Activated CD4-positive, alpha-beta T cell treated with anti-CD3 and anti-CD28 coated beads, Interleukin-2, Interleukin-4, amounts not matched to agents 100 ng/mL and 50 ng/mL, durations not matched to agents 16 hours and 8 hours (primary cell): ENCODE measurements around the gene TBC1D1.

Experiments used
- DNase-seq: peaks from one replicate; pipeline ENCODE4 v3.0.0-alpha.2; 2020; ENCODE audit warnings: low spot score

Gene TBC1D1

DNA sequence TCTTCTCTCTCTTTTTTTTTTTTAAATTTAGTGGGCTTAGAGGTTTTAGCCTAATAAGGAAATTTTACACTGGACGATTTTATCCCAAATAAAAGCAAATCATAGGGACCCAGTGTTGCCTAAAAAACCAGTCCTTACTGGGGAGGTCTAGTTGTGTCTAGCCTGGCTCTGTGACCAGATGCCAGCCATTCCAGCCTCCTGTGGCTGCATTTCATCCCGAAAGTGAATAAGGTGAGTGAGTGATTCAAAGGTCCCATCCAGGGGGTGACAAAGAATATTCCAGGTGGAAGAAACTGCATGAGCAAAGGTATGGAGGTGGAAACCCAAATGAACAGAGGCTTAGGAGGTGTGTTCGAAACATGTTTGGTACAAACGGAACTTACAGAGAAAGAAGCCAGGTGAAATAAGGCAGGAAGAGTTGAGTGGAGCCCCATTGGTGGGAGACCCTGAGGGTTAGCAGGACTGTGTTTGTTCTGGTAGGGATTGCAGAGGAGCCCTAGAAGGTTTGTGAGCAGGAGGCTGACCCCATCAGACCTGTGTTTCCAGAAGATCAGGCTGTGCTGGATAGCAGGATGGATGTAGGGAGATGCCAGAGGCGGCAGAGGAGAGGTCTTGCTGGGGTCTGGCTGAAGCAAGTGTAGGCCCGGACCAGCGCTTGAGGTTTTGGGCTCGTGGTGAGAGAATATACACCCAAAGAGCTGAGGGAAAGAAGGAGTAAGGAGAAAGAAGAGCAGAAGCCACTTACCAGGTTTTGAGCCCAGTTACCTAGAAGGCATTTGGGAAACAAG is 100.9 kb downstream of the TBC1D1 start:
- DNase-seq, result no peak

DNA sequence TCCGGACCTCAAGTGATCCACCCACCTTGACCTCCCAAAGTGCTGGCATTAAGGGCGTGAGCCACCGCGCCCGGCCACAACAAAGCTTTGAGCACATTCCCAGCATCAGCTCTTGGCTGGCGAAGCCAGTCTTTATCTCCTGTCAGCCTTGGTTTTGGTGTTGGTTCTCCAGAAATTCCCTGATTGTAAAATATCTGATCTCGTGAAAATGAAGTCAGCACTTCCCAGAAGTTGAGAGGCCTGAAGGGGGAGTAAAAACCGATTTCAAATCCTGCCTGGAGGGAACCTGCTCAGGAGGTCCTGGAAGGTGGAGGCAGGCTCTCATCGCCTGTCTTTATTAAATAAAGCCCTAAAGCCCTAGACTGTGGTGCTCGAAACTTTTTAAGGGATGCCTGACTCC is 102.9 kb downstream of the TBC1D1 start:
- no peak for DNase-seq

- no peak for DNase-seq
Observed at GRCh38 chr4:37994569-37994968, 103.7 kb downstream of the TBC1D1 start.

- no peak for DNase-seq
Observed at GRCh38 chr4:37995299-37995821, 104.5 kb downstream of the TBC1D1 start.

DNA sequence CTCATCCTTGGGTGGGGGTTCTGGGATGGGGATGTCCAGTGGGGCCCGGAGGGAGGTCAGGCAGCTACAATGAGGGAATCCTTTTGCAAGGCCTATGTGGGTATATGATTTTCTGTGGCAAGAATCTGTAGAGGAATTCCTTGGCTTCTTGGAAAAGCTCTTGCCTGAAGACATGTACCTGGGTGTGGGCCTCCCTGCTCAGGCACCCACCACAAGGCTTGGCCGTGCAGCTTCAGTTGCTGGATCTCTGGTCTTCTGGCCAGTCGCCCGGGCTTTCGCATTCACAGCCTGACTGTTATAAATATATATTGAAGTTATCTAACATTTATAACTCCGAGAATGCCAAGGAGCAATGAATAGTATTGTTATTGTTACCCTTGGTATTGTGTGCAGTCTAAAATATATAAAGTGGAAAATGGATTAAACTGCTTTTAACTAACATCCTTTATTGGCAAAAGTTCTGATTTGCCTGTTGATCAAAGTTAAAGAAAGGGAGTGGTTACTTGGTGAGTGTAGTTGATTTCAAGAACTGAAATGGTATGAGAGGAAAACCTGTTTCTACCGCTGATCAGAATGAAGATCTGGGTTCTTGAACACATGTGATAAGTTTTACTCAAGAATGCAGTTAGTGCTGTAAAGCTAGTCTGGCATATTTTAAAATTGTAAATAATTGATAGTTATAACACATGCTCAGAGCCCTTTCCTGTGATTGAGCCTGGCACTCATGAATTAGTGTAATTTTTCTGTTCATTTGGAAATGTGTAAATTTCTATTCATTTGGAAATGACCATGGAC is 105.3 kb downstream of the TBC1D1 start:
- no peak for DNase-seq

GRCh38 chr4:37998226-37998625 is 107.3 kb downstream of the TBC1D1 start:
- no peak for DNase-seq

DNA sequence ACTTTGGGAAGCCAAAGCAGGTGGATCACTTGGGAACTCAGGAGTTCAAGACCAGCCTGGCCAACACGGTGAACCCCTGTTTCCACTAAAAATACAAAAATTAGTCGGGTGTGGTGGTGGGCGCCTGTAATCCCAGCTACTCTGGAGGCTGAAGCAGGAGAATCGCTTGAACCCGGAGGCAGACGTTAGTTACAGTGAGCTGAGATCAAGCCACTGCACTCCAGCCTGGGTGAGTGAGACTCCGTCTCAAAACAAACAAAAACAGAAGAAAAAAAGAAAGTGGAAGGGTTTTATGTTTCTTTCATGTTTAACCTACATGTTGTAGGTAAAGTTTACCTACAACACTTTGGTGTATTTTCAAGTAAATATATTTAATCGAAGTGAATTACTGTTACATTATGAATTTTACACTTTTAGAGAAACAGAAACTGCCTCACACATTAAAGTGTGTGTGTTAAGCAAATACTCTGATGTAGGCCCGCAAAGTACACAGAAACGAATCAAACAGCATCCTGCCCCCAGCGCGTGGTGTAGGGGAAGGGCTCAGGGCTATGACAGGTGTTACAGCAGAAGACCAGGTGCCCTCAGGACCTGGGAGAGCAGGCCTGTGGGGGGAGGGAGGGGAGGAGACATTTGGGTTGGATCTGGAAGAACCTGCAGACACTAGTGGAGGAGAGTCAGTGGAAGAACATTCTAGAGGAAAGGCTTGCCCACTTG is 108.3 kb downstream of the TBC1D1 start:
- no peak for DNase-seq

DNA sequence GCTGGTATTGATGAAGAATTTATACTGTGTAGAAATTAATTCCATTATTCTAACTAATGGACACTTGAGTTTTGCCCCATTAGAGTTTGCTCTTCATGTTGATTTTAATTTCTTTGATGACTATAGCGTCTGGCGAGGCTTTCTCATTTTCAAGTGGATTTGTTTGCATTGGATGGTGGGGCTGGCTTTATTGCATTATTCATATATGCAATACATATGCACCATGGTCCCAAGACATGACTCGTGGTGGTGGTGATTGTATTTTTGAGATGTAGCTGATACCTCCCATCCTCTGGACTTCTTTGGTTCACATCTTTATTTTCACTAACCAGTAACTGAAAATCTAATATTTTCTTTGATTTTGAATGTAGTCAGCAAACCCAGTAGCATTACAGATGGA is 109.1 kb downstream of the TBC1D1 start:
- no peak for DNase-seq

DNA sequence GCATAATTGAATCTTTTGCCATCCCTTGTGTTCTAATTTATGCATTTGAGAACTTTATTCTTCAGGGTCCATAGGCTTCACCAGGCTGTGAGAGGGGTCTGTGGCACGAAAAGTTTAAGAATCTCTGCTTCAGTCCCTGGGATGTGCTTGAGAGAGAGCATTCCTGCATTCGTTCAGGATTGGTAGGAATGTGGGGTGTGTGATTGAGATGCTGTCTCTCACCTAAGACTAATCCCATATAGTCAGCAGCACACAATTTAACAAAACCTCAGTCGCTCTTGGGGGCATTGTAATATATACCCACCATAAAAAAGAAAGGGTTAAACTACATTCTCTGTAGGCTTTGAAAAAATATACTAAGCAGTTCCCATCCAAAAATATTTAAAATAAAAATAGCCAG is 111.0 kb downstream of the TBC1D1 start:
- no peak for DNase-seq

- no peak for DNase-seq
Observed at GRCh38 chr4:38002451-38003071, 111.7 kb downstream of the TBC1D1 start.

GRCh38 chr4:38003102-38003501 is 112.2 kb downstream of the TBC1D1 start:
- no peak for DNase-seq

DNA sequence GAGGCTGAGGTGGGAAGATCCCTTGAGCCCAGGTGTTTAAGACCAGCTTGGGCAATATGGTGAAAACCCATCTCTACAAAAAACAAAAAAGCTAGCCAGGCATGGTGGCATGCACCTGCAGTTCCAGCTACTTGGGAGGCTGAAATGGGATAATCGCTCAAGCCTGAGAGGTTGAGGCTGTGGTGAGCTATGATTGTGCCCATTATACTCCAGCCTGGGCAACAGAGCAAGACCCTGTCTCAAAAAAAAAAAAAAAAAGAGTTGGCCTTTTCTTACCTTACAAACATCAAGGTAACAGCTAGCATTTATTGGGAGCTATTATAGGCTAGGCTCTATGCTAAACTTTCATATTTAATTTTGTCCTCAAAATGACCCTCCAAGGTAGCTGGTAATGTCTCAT is 112.7 kb downstream of the TBC1D1 start:
- DNase-seq, result no peak

DNA sequence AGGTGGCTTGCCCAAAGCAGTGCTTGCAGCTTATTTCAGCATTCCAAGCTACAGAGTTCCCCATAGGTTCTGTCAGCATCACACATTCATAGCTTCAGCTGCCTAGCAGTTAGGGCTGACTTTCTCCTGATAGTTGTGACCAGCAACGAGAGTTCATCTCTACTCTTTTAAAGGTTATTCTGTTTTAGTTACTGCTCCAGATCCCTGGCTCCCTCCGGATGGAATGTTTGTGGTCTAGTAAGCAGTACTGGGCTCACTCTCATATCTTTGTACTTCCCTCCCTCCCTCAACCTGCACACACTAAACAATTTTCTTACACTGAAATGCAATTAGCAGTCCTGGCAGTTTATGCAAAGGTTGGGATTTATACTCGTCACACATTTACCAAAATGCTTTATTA is 113.2 kb downstream of the TBC1D1 start:
- DNase-seq, result no peak

DNA sequence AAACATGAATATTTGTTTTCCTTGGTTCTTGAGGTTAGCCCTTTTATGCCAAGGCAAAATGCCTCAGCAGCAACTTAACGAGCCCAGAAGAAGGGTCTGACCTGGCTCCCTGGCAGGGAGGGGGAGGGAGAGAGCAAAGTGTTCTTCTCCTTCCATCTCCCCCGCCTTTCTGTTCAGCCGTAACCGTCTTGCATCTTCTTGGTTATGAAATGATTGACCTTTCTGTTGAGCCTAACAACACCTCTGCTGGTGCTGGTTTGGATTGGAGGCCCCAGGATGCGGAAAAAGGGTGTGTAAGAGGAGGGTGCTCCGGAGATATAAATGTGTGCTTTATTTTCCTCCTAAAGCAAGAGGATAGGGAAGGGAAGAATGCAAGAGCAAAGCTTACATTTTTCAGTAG is 114.0 kb downstream of the TBC1D1 start:
- no peak for DNase-seq

DNA sequence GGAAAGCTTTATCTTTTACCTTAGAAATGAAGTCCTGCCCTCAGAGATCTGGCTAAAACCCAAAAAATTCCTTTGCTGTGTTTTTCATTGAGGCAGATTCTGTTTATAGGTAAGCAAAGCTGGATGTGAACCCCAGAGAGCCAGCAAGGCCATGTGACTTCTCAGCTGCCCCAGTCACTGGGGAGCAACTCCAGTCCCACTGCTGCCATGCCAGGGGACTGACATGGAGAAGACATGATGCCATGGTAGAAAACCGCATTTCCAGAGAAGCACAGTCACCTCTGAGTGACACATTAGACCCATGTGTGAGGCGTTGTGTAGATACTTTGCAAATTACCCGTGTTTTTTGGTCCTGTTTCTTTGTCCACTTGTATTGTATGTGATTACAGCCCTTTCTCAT is 114.8 kb downstream of the TBC1D1 start:
- no peak for DNase-seq

GRCh38 chr4:38007645-38008044 is 116.8 kb downstream of the TBC1D1 start:
- DNase-seq, result no peak

GRCh38 chr4:38008571-38009021 is 117.7 kb downstream of the TBC1D1 start:
- DNase-seq, result no peak

DNA sequence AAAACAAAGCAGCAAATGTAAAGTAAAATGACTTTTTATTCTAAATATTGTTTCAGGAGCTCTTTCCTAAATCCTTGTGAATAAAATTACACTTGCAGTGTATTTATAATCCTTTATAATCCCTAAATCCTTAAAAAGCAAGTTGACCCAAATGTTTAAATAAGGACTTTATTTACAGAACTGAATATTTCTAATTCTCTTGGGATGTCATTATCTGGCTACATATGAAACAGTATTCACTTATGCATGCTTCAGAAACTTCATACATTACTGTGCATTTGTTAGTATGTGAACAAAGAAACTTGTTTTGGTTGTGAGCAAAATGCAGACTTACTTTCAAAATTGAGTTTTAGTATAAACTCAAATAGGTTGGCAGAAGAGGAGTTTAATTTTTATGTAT is 118.5 kb downstream of the TBC1D1 start:
- no peak for DNase-seq

DNA sequence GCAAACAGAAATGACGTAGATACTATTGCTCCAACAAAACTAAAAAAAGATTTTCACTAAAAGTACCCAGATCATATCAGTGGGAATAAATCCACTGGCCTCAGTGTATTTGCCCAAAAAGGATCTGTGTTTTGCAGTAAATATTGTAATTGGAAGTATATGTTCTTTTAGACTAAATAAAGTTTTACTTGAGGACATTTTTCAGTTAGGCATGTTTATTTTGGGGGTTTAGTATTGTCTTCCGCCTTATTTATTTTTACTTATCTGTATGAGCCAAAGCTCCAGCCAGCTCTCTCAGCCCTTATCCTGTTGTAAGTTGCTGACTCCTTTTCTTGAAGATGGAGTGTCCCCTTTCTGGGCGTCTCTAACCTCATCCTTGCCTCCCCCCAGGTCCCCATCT is 119.1 kb downstream of the TBC1D1 start:
- no peak for DNase-seq

GRCh38 chr4:38011511-38012162 is 120.8 kb downstream of the TBC1D1 start:
- DNase-seq, result no peak
